Measurements from ENCODE around the gene KIAA1958.

- no peak for TF ChIP-seq CTCF (conservative IDR thresholded peaks at IDR 0.05; ENCODE audit: low read depth, low read length)
- no peak for TF ChIP-seq EZH2 (IDR thresholded peaks at IDR 0.05; ENCODE audit: low read length, unreplicated experiment)
These were observed 209.8 kb downstream of the KIAA1958 start for GRCh38 chr9:112696461-112696860.
